ENCODE measurements around the gene IL21R.

DNA sequence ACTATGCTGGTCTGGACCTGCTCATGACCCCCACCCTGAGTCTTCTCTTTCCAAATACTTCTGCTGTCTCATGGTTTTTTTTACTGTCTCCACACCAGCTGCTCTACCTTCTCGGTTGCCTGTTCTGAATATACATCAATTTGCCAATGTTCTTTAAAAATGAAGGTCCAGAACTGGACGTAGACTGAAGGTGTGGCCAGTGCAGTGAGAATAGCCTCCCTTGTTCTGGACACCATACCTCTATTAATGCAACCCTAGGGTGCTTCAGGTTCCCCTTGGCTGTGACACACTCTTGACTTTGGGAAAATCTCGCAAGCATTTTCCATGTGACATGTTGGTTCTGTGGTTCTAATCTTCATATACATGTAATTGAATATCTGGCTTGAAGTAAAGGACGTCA, 15.3 kb upstream of the IL21R start:
- TF ChIP-seq, protein P1, sequence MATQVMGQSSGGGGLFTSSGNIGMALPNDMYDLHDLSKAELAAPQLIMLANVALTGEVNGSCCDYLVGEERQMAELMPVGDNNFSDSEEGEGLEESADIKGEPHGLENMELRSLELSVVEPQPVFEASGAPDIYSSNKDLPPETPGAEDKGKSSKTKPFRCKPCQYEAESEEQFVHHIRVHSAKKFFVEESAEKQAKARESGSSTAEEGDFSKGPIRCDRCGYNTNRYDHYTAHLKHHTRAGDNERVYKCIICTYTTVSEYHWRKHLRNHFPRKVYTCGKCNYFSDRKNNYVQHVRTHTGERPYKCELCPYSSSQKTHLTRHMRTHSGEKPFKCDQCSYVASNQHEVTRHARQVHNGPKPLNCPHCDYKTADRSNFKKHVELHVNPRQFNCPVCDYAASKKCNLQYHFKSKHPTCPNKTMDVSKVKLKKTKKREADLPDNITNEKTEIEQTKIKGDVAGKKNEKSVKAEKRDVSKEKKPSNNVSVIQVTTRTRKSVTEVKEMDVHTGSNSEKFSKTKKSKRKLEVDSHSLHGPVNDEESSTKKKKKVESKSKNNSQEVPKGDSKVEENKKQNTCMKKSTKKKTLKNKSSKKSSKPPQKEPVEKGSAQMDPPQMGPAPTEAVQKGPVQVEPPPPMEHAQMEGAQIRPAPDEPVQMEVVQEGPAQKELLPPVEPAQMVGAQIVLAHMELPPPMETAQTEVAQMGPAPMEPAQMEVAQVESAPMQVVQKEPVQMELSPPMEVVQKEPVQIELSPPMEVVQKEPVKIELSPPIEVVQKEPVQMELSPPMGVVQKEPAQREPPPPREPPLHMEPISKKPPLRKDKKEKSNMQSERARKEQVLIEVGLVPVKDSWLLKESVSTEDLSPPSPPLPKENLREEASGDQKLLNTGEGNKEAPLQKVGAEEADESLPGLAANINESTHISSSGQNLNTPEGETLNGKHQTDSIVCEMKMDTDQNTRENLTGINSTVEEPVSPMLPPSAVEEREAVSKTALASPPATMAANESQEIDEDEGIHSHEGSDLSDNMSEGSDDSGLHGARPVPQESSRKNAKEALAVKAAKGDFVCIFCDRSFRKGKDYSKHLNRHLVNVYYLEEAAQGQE (IDR thresholded peaks at IDR 0.05; ENCODE audit: insufficient read depth in 1 of 2, low read depth in 2 of 2, low read length in 2 of 2) = no peak
- TF ChIP-seq TAF1 (IDR thresholded peaks at IDR 0.05; ENCODE audit: borderline replicate concordance, insufficient read depth, low read length) = no peak
- no peak for TF ChIP-seq FOXP2 (optimal IDR thresholded peaks at IDR 0.05; ENCODE audit: borderline replicate concordance, extremely low read depth, extremely low read length, insufficient read depth)
- no peak for TF ChIP-seq POLR2AphosphoS5 (IDR thresholded peaks at IDR 0.05; ENCODE audit: low read depth, low read length)
- no peak for TF ChIP-seq SIN3A (IDR thresholded peaks at IDR 0.05; ENCODE audit: borderline replicate concordance, insufficient read depth, low read length)

Measured in PFSK-1 (cell line).